Measurements from ENCODE around the gene SLC35D2.

DNA sequence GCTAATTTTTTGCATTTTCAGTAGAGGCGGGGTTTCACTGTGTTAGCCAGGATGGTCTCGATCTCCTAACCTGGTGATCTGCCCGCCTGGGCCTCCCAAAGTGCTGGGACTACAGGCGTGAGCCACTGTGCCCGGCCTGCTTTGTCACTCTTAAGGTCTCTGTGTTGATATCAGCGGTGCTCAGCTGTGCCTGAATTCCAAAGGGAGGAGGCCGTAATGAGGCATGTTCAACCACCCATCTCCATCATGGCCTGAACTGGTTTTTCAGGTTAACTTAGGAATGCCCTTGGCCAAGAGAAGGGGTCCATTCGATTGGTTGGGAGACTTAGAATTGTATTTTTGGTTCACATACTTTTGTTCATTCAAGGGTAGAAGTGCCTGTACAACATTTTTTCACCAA lies 103.6 kb downstream of the SLC35D2 start:
- TF ChIP-seq, protein P1, sequence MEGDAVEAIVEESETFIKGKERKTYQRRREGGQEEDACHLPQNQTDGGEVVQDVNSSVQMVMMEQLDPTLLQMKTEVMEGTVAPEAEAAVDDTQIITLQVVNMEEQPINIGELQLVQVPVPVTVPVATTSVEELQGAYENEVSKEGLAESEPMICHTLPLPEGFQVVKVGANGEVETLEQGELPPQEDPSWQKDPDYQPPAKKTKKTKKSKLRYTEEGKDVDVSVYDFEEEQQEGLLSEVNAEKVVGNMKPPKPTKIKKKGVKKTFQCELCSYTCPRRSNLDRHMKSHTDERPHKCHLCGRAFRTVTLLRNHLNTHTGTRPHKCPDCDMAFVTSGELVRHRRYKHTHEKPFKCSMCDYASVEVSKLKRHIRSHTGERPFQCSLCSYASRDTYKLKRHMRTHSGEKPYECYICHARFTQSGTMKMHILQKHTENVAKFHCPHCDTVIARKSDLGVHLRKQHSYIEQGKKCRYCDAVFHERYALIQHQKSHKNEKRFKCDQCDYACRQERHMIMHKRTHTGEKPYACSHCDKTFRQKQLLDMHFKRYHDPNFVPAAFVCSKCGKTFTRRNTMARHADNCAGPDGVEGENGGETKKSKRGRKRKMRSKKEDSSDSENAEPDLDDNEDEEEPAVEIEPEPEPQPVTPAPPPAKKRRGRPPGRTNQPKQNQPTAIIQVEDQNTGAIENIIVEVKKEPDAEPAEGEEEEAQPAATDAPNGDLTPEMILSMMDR (conservative IDR thresholded peaks at IDR 0.05 in 1 of 2, IDR thresholded peaks at IDR 0.05 in 1 of 2; ENCODE audit: low read depth in 1 of 2, low read length in 2 of 2) = no peak
- TF ChIP-seq EZH2 (IDR thresholded peaks at IDR 0.05; ENCODE audit: low read length, missing control alignments) = no peak
